ENCODE measurements around the gene MSMP. TPM values are rescaled to one million over a fixed set of nuclear protein-coding genes. Genes with fewer than 3 reads are reported as not detected.
A peak's percentile ranks its signal among the peaks of the same experiment; 100 is the strongest.

Gene MSMP
- total and polyA plus RNA-seq, 12 donors, result 0.19 to 0.60 TPM; not detected in 10

DNA sequence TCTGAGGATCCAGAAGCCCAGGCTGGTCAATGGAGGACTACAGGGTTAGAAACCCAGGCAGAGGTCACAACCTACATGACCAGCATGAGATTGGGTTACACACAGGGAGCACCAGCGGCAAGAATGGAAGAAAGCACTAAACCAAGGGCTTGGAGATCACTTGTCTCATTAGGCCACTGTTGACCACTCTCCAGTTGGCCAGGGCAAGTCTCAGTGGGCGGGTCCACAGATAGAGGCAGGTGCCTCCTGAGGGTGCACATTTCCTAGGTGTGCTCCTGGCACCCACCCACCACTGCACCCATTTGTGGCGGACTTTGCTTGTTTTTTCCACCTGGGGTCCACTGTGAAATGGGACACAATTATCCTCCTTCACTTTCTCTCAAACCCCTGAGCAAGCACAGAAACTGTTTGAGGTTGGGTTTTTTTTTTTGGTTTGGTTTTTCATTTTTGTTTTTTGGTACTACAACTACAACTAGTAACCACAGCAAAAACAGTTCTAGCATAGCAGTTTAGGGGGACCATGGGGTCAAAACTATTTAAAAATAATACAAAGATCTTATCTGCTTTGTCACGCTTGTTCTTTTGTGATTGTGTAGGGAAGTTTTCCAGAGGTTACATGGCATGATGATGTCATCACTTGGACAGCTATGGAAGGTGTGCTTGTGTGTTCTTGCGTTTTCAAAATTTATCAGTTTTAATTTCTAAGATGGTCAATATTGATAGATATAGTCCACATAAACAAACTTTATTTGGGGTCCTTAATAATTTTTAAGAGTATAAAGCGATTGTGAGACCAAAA lies 43.4 kb upstream of the MSMP start:
- Histone ChIP-seq H3K9me3 (no peaks in the 10 kb centered on the region), H3K36me3 (peaks cover 0 to 31% (median 4%) of the 10 kb centered on the region in 9 donors), H3K4me1 (peaks cover 7 to 29% (median 21%) of the 10 kb centered on the region in 9 donors), H3K27ac (no peak overlapping the region), H3K4me3 (no peak overlapping the region), H3K27me3 (no peaks in the 10 kb centered on the region)
- WGBS, 2 donors, result 85 to 92% methylated on average over 6 of the region's 6 CpGs
- no peak for DNase-seq
- no peak for ATAC-seq
- TF ChIP-seq, protein P1, sequence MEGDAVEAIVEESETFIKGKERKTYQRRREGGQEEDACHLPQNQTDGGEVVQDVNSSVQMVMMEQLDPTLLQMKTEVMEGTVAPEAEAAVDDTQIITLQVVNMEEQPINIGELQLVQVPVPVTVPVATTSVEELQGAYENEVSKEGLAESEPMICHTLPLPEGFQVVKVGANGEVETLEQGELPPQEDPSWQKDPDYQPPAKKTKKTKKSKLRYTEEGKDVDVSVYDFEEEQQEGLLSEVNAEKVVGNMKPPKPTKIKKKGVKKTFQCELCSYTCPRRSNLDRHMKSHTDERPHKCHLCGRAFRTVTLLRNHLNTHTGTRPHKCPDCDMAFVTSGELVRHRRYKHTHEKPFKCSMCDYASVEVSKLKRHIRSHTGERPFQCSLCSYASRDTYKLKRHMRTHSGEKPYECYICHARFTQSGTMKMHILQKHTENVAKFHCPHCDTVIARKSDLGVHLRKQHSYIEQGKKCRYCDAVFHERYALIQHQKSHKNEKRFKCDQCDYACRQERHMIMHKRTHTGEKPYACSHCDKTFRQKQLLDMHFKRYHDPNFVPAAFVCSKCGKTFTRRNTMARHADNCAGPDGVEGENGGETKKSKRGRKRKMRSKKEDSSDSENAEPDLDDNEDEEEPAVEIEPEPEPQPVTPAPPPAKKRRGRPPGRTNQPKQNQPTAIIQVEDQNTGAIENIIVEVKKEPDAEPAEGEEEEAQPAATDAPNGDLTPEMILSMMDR (IDR thresholded peaks at IDR 0.05), result no peak
- intact Hi-C loops (cut with DNase I), result loop anchor here in 1 of 10 donors (10.0 kb wide), 1 partner anchor 227 kb away; no protein-coding TSS in a partner anchor

DNA sequence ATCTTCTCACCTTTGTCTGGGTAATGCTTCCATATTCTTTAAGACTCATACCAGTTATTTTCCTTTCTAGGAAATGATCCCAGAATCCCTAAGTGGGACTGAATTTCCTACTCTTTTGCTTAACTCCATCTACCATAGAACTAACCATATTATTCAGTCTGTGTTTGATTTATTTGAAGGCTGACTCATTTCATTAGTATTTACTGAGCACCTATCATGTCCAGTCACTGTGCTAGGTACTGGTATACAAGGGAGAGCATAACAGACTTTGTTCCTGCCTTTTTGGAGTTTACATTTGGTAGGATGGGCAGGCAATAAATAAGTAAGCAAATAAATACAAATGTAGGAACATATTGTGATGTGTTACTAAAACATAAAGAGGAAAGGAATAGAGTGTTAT lies 41.6 kb upstream of the MSMP start:
- DNase-seq (no peak), ATAC-seq (no peak)
- Histone ChIP-seq H3K27ac (no peak overlapping the region), H3K9me3 (no peaks in the 10 kb centered on the region), H3K27me3 (peaks cover 0 to 5% (median 0%) of the 10 kb centered on the region in 7 donors), H3K4me1 (peaks cover 15 to 43% (median 29%) of the 10 kb centered on the region in 9 donors), H3K4me3 (no peak overlapping the region), H3K36me3 (peaks cover 0 to 13% (median 0%) of the 10 kb centered on the region in 9 donors)
- intact Hi-C loops (cut with DNase I), result loop anchor here in 1 of 10 donors (10.0 kb wide), 1 partner anchor 229 kb away; no protein-coding TSS in a partner anchor
- TF ChIP-seq, protein P1 (IDR thresholded peaks at IDR 0.05), result no peak

DNA sequence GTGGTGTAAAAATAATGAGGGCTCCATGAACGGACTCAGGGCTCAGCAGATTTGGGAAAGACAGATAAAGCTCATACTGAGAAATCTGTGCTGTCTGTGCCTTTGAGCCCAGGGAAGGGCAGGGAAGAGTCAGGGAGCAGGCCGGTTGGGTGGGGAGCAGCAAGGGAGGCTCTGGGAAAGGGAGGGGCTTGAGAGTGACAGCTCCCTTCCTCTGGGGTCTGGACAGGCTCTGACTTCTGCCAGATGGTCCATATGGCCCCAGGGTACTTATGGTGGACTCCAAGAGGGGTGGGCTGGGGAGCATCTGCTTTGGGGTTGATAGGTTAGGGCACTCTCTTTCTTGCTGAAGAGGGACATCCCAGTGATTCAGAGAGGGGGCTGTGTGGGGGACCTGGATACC lies 39.4 kb upstream of the MSMP start:
- peak overlapping the region in 3 of 10 donors; percentile 19 to 77 (median 71) for H3K4me3 ChIP-seq
- WGBS, 2 donors, result 51 to 64% methylated on average over 2 of the region's 2 CpGs

DNA sequence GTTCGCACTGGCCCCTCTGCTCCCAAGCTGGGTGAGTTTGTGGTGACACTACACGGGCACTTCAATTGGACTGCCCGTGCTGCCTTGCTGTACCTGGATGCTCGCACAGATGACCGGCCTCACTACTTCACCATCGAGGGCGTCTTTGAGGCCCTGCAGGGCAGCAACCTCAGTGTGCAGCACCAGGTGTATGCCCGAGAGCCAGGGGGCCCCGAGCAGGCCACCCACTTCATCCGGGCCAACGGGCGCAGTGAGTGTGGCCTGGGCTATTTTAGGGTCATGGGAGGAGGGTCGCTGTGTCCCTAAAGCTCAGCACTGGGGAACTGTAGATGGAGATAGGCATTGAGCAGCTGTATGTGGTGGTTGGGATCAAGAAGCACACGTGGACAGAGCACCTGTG lies 38.8 kb upstream of the MSMP start:
- Histone ChIP-seq H3K36me3 (no peaks in the 10 kb centered on the region), H3K4me1 (peaks cover 16 to 47% (median 33%) of the 10 kb centered on the region in 9 donors), H3K27me3 (peaks cover 0 to 7% (median 0%) of the 10 kb centered on the region in 7 donors), H3K4me3 (peak overlapping the region in 4 of 10 donors; percentile 70 to 78 (median 74)), H3K27ac (peak overlapping the region in 1 of 10 donors; percentile 3), H3K9me3 (no peaks in the 10 kb centered on the region)
- TF ChIP-seq, protein P1 (IDR thresholded peaks at IDR 0.05), result no peak
- intact Hi-C loops (cut with DNase I), result loop anchor here in 3 of 10 donors (5.0 to 10.0 kb wide), 2 partner anchors 34 to 232 kb away; partner anchors contain the start of genes FAM221B (in 3 of the 3) and TMEM8B (in 3 of the 3)
- DNase-seq (no peak), ATAC-seq (no peak)
- 87 to 89% methylated on average over 14 of the region's 14 CpGs for WGBS, 2 donors

More for the DNA sequence above, 39.4 kb upstream of the MSMP start:
- H3K27ac ChIP-seq, result peak overlapping the region in 2 of 10 donors; percentile 3 to 24
- ATAC-seq, result no peak
- H3K36me3 ChIP-seq, result no peaks in the 10 kb centered on the region
- intact Hi-C loops (cut with DNase I), result loop anchor here in 3 of 10 donors (5.0 to 10.0 kb wide), 2 partner anchors 34 to 231 kb away; partner anchors contain the start of genes FAM221B (in 3 of the 3) and TMEM8B (in 3 of the 3)
- H3K9me3 ChIP-seq, result no peaks in the 10 kb centered on the region
- TF ChIP-seq, protein P1 (IDR thresholded peaks at IDR 0.05), result no peak
- DNase-seq, result no peak
- peaks cover 0 to 7% (median 0%) of the 10 kb centered on the region in 7 donors for H3K27me3 ChIP-seq
- H3K4me1 ChIP-seq, result peaks cover 16 to 47% (median 33%) of the 10 kb centered on the region in 9 donors
